ENCODE data around the gene PMP22.
A peak's percentile ranks its signal among the peaks of the same experiment; 100 is the strongest.

GRCh38 chr17:15213381-15214087 lies 51.6 kb downstream of the PMP22 start:
- peak; percentile 68 for TF ChIP-seq CTCF (conservative IDR thresholded peaks at IDR 0.05)
- TF ChIP-seq ZFX (IDR thresholded peaks at IDR 0.05), result no peak
